Smooth muscle cell (in vitro differentiated cells): Measurements from ENCODE around the gene CLDN34. TPM values are rescaled to one million over a fixed set of nuclear protein-coding genes. Genes with fewer than 3 reads are reported as not detected.

Source experiments
- DNase-seq: peaks from one replicate; lab custom pipeline; 2025; ENCODE audit not compliant: unreplicated experiment; lab: John Stamatoyannopoulos, UW
- H2AFZ ChIP-seq: fragments of 200-600 bp; sonication (generic); 2 replicates; pipeline ENCODE4 v1.6.0; 2016; ENCODE audit warnings: antibody characterized with exemption, low read depth, mild to moderate bottlenecking
- H3F3A ChIP-seq: fragments of 200-600 bp; sonication (generic); 2 replicates; pipeline ENCODE4 v1.6.0; 2017; ENCODE audit warnings: antibody characterized with exemption, low read depth
- H3K27ac ChIP-seq: fragments of 200-600 bp; sonication (generic); 2 replicates; pipeline ENCODE4 v1.5.1; 2016; ENCODE audit warnings: low read depth, mild to moderate bottlenecking
- H3K27me3 ChIP-seq: fragments of 200-600 bp; sonication (generic); 2 replicates; pipeline ENCODE4 v1.6.1; 2016; ENCODE audit warnings: low read depth, mild to moderate bottlenecking
- H3K36me3 ChIP-seq: fragments of 200-600 bp; sonication (generic); 2 replicates; pipeline ENCODE4 v1.5.1; 2016; ENCODE audit warnings: low read depth
- H3K4me1 ChIP-seq: fragments of 200-600 bp; sonication (generic); 2 replicates; pipeline ENCODE4 v1.5.1; 2016; ENCODE audit warnings: low read depth
- H3K4me2 ChIP-seq: fragments of 200-600 bp; sonication (generic); 2 replicates; pipeline ENCODE4 v1.6.0; 2016; ENCODE audit warnings: mild to moderate bottlenecking
- H3K4me3 ChIP-seq: fragments of 200-600 bp; sonication (generic); 2 replicates; pipeline ENCODE4 v1.5.1; 2016; ENCODE audit warnings: mild to moderate bottlenecking
- H3K79me2 ChIP-seq: fragments of 200-600 bp; sonication (generic); 2 replicates; pipeline ENCODE4 v1.6.0; 2016; ENCODE audit warnings: low read depth, mild to moderate bottlenecking
- H3K9ac ChIP-seq: fragments of 200-600 bp; sonication (generic); 2 replicates; pipeline ENCODE4 v1.6.0; 2016; ENCODE audit warnings: low read depth
- H3K9me3 ChIP-seq: fragments of 200-600 bp; sonication (generic); replicated peaks from 2 replicates; pipeline ENCODE4 v1.5.1; 2016; ENCODE audit warnings: low read depth
- H4K20me1 ChIP-seq: fragments of 200-600 bp; sonication (generic); 2 replicates; pipeline ENCODE4 v1.6.0; 2016; ENCODE audit warnings: low read depth
- CTCF ChIP-seq: fragments of 200-600 bp; sonication (generic); IDR thresholded peaks from 2 replicates; pipeline ENCODE4 v1.5.1; 2017; ENCODE audit warnings: borderline replicate concordance, mild to moderate bottlenecking, antibody characterized with exemption; ENCODE audit not compliant: insufficient read depth, poor library complexity, severe bottlenecking
- WGBS: methylation state at CpG from one replicate; pipeline ENCODE4 v1.1.7; 2016; ENCODE audit warnings: low lambda C conversion rate; 5-methylcytosine and 5-hydroxymethylcytosine counted together
- polyA plus RNA-seq: library from polyadenylated mRNA; unstranded; fragments of >200 nt; fragmentation: Nextera tagmentation; extraction: Ambion mirVana; gene quantifications from 2 replicates; pipeline ENCODE4 v1.2.1, GENCODE V29; 2016
- total RNA-seq: library from RNA; depleted of rRNA; stranded (reverse); fragments of >200 nt; gene quantifications from 2 replicates; pipeline ENCODE4 v1.2.3, GENCODE V29; 2014

Gene CLDN34
- total and polyA plus RNA-seq, 2 experiments from 2014 or later = 1.0 TPM; not detected in 1

- no peak for TF ChIP-seq CTCF
- WGBS = 79% methylated on average over 3 of the region's 3 CpGs
- no peak for DNase-seq
- H3K27ac ChIP-seq = no peak overlapping the region
- no peaks in the 10 kb centered on the region for H3K9me3 ChIP-seq
- no peaks in the 10 kb centered on the region for H3K27me3 ChIP-seq
- H3K36me3 ChIP-seq = no peaks in the 10 kb centered on the region
- no peak overlapping the region for H3K4me3 ChIP-seq
- H2AFZ ChIP-seq = no peak overlapping the region
- no peaks in the 10 kb centered on the region for H3F3A ChIP-seq
- H3K4me2 ChIP-seq = no peak overlapping the region
- H4K20me1 ChIP-seq = no peaks in the 10 kb centered on the region
- H3K79me2 ChIP-seq = no peaks in the 10 kb centered on the region
- no peaks in the 10 kb centered on the region for H3K4me1 ChIP-seq
- H3K9ac ChIP-seq = no peak overlapping the region
Measured at GRCh38 chrX:10001496-10001895, 34.3 kb downstream of the CLDN34 start.

GRCh38 chrX:10004832-10005475 lies 37.8 kb downstream of the CLDN34 start:
- Histone ChIP-seq H4K20me1 (no peaks in the 10 kb centered on the region), H3K9ac (no peak overlapping the region), H3K79me2 (no peaks in the 10 kb centered on the region), H3K4me2 (no peak overlapping the region), H3K9me3 (no peaks in the 10 kb centered on the region), H3K27me3 (no peaks in the 10 kb centered on the region), H3F3A (no peaks in the 10 kb centered on the region), H3K27ac (no peak overlapping the region), H3K36me3 (no peaks in the 10 kb centered on the region), H3K4me3 (no peak overlapping the region), H3K4me1 (no peaks in the 10 kb centered on the region), H2AFZ (no peak overlapping the region)
- 65% methylated on average over 8 of the region's 8 CpGs for WGBS
- DNase-seq = no peak
- no peak for TF ChIP-seq CTCF

- TF ChIP-seq CTCF = no peak
- Histone ChIP-seq H3K4me3 (no peak overlapping the region), H3K9me3 (no peaks in the 10 kb centered on the region), H3K27ac (no peak overlapping the region), H2AFZ (no peak overlapping the region), H3K4me1 (no peaks in the 10 kb centered on the region), H3K27me3 (no peaks in the 10 kb centered on the region), H3F3A (no peaks in the 10 kb centered on the region), H3K9ac (no peak overlapping the region), H3K36me3 (no peaks in the 10 kb centered on the region), H3K79me2 (no peaks in the 10 kb centered on the region), H3K4me2 (no peak overlapping the region), H4K20me1 (no peaks in the 10 kb centered on the region)
- 80% methylated on average over 7 of the region's 8 CpGs for WGBS
- no peak for DNase-seq
Measured at GRCh38 chrX:10006086-10006485, 38.9 kb downstream of the CLDN34 start.

GRCh38 chrX:10006770-10007169 lies 39.6 kb downstream of the CLDN34 start:
- Histone ChIP-seq H3K4me1 (no peaks in the 10 kb centered on the region), H3F3A (no peaks in the 10 kb centered on the region), H3K9ac (no peak overlapping the region), H3K27me3 (no peaks in the 10 kb centered on the region), H3K4me2 (no peak overlapping the region), H3K9me3 (no peaks in the 10 kb centered on the region), H3K4me3 (no peak overlapping the region), H3K36me3 (no peaks in the 10 kb centered on the region), H4K20me1 (no peaks in the 10 kb centered on the region), H2AFZ (no peak overlapping the region), H3K79me2 (no peaks in the 10 kb centered on the region), H3K27ac (no peak overlapping the region)
- no peak for TF ChIP-seq CTCF
- 68% methylated on average over 4 of the region's 4 CpGs for WGBS
- DNase-seq = no peak
